HG03066 (cell line): ENCODE results near the gene SUSD1.
"Not testable (repeated sequence)": the region's sequence is repeated elsewhere in the genome, so short reads cannot be mapped to it uniquely, and the experiment has no call there.

Source experiments
- ATAC-seq: cut with Tn5 transposase; IDR thresholded peaks from one replicate; pipeline ENCODE4 v1.9.1; 2021; ENCODE audit warnings: low read depth; ENCODE audit not compliant: unreplicated experiment

The SUSD1 gene

DNA sequence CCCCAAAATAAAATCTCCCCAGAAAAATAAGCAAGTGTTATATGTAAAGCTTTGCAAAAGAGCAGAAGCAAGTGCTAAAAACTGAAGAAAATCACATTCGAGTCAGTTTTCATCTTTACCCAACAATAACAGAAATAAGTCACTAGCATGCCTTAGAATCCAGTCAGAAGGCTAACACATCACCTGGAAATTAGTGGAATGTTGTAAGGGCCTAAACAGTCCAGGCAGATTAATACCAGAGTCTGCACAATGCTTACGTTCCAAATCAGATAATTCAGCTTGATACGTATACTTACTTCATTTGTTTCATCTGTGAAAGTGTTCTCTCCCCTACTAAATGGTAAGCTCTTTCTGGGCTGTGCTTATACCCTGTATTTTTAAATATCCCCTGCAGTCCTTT lies 42.7 kb downstream of the SUSD1 start:
- no peak for ATAC-seq

DNA sequence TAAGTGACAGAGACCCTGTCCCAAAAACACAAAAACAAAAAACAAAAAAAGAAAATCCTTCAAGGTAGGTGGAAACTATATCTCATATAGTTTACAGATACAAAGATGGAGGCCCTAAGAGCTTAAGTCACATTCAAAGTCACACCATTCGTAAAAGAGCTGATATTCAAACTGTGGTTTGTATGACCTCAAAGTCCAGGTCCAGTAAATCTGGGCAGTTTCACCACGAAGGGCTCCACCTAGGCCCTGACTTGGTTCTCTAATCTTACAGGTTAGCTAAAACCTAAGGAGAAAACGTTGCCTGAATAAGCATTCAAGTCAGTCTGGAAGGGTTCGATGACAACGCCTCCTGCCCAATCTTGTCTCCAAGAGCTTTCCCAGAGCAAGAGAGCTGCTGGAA lies 44.1 kb downstream of the SUSD1 start:
- ATAC-seq = no peak

DNA sequence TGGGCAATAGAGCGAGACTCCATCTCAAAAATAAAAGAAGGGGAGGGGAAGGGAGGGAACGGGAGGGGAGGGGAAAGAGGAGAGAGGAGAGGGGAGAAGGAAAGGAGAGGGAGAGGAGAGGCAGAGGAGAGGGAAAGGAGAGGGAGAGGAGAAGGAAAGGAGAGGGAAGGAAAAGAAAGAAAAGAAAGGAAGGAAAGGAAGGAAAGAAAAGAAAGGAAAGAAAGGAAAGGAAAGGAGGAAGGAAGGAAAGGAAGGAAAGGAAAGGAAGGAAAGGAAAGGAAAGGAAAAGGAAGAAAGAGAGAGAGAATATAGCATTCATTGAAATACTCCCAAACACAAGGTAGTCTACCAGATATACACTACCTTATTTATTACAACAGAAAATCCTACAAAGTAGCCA lies 44.8 kb downstream of the SUSD1 start:
- no peak for ATAC-seq

DNA sequence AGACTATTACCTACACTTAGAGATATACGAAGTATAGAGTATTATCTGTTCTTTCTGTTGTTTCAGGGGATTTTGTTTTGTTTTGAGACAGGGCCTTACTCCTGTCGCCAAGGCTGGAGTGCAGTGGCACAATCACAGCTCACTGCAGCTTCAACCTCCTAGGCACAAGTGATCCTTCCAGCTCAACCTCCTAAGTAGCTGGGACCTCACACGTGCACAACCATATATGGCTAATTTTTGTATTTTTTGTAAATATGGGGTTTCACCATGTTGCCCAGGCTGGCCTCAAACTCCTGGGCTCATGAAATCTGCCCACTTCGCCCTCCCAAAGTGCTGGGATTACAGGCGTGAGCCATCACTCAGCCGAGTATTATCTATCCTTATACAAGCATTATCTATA lies 45.9 kb downstream of the SUSD1 start:
- ATAC-seq = no peak

DNA sequence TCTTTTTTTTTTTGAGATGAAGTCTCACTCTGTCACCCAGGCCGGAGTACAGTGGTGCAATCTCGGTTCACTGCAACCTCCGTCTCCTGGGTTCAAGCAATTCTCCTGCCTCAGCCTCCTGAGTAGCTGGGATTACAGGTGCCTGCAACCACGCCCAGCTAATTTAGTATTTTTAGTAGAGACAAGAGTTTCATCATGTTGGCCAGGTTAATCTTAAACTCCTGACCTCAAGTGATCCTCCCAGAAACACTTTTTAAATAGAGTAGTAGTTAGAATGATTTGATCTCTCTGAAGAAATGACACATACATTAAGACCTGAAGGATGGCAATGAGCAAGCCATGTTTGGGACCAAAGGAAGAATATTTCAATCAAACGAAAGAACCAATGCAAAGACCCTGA lies 46.7 kb downstream of the SUSD1 start:
- not testable (repeated sequence) for ATAC-seq

DNA sequence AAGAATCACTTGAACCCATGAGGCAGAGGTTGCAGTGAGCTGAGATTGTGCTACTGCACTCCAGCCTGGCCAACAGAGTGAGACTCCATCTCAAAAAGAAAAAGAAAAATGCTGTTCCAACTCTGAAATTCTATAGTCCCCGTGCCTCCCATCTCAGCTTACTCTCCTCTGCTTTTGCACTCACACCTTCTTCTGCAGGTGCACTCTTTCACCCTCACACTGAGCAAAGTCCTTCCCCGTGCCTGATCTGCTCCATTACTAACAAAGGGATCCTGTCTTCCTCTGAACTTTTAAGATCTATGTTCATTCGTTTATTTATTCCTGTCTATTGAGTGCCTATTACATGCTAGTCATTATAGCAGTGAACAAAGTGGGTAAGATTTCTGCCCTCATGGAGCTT lies 47.8 kb downstream of the SUSD1 start:
- no peak for ATAC-seq

DNA sequence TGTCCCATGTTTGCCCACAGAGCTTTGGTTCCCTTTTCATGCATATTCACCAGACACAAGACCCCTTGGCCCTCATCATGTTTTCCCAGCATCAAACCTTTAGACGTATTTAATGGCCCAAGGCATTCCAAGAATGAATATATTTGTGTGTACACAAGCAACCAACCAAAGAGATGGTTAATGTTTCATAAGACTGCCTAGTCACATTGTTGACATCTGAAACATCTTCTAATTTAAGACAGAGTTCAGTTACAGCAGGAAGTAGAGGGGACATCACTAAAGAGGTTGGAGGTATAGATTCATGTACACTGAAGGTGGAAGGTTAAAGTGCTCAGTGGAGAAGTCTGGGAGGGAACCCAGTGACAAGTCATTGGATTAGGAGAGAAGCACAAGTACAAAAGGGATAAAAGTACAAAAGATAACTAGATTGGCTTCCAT lies 49.1 kb downstream of the SUSD1 start:
- no peak for ATAC-seq

DNA sequence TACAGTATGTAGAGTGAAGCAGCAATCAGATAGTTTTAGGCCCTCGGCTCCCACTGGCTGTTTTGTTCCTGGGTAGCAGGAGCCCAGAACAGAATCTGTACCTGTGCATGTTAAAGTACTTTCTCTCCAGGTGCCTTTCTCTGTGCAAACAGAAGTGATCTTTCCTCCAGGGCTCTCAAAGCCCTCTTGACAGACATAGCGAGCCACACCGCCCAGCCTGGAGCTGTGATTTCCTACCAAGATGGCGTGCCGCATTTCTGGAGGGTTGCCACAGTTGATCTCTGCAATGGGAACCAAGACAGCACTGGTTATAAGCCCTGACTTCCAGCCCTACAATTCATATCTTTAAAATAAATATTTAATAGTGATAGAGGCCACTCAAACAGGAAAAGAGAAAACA lies 50.9 kb downstream of the SUSD1 start:
- no peak for ATAC-seq

DNA sequence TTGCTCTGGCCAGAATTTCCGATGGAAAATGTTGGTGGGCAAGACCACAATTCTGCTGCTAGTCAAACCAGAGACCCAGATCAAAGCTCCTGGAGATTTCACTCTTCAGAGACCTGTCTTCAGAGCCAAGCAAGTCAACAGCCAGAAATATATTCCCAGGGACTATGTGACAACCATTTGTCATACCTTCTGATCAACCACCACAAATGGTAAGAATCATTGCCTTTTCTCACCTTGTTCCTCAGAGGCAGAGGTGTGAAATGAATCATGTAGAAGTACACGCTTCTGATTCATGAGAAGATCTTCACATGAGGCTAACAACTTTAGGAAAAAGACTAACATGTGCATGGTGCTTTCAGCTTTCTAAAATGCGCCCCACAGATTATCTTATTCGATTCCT lies 53.5 kb downstream of the SUSD1 start:
- ATAC-seq = no peak

DNA sequence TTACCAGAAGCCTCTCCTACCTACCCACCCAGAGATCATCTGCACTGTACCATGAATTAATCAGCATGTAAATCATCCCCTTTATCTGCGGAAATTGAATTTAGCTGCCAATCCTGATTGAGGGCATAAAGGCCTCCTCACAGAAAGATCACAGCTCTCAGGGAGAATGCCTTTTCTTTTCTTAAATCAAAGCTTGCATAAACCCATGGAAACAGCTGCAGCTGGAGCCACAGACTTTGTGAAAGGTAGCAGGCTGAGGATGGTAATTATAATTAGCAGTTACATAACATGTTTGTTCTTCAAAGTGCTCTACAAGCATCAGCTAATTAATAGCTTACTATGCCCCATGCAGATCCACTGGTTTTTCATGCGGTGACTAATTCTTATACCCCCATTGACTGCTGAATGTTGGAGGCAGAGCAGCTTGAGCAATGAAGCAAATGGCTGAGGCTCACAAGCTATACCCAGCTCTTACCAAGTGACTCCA lies 54.6 kb downstream of the SUSD1 start:
- ATAC-seq = no peak

DNA sequence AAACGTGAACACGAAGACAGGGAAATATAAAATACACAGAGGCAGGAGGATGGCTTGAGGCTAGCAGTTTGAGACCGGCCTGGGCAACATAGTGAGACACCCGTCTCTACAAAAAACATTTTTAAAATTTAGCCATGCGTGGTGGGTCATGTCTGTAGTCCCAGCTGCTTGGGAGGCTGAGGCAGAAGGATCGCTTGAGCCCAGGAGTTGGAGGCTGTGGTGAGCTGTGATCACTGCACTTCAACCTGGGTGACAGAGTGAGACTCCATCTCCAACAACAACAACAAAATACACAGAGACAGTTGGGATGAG lies 55.1 kb downstream of the SUSD1 start:
- no peak for ATAC-seq

DNA sequence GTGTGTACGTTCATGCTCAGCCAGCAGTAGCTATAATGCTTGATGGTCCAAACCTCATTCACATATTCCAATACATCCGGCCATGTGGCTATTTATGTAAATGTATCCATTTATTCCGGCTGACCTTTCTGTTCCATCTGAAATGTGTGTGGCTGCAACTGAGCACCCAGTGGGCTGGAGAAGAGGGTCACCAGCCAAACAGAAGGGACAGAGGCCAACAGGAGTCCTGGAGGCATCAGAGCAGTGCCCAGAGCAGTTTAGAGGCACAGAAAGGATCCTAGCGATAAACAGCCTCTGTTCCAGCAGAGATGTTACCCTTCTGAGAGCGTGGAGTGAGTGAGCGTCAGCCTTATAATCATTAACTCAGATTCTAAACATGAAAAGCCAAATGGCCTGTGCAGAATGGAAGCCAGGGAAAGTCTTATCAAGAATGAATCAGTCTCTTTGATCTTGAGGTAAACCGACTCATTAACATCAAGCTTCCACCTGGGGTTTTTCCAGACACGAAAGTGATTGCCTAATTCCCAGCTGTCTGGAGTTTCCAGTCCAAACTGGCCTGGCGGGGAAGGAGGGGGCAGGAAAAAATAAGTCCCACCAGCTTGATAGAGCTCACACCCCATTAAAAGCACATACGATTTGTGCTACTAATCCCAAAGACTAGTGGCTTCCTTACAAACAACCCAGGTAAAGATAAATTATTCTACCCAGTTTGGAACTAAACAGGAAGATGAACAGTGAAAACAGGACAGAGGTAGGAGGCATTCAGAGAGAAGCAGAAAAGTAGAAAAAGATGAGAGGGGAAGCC lies 55.7 kb downstream of the SUSD1 start:
- no peak for ATAC-seq

DNA sequence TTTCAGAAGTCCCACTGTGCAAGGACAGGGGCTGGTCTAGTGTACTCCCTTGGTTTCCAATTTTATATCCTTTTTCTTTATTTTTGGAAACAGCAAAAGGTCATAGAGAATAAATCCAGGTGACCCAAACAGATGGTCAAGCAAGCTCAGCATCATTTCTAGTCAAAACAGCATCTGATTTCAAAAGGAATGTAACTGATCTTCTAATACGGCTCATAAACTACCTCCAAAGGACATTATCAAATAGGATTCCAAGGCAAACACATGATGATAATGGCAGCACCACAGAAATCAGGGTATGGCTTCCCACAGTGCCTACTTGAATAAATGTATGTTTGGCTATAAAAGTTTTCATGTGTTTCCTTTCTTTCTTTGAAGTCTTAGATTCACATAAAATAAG lies 57.1 kb downstream of the SUSD1 start:
- ATAC-seq = no peak

DNA sequence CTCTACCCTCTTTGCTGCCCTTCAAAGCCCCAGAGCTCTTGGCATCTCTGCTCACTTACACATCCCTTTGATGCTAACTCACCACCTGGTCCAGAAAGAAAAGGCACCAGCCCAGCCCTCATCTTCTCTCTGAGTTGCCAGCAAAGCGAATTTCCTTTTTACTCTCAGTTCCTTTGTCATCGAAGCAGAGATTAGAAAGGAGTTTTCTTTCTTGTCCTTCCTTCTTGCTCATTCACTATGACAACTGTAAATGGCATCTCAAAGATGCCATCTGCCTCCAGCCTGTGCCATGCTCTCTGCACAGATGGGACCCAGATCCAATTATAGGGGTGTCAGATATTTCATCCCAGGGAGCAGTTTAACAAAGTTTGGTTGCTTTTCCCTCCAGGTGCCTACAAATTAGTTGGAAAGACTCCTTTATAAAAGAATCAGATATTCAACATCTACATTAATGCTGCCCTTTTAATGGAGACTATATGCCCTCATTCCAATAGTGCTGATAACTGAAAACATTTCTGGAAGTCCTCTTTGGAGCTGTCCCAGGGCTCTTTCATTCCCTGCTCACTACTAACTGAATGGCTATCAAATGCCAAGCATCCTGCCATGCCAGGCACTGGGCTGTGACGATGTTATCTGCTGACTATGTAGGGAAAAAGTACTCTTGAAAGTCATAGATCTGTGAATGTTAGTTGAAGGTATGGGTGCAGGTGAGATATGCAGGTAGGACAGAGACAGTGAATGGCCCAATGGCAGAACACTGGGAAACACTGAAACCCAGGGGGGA lies 58.9 kb downstream of the SUSD1 start:
- no peak for ATAC-seq

DNA sequence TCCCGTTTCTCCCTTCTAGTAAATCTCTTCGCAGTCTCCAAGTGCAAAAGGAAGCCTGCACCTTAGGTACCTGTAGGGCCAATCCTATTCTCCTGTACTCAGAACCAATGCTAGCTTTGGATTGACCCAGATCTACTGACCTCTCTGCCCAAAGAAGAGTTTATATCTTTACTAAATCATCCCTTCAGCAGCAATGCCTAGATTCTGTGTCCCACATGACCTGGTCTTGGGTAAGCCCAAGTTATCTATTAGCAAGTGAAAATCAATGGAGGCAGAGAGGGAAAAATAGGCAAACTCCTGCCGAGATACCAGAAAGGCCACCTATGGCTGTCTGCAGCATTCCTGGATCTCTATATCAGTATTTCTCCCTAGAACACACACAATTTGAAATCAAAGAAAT lies 60.0 kb downstream of the SUSD1 start:
- ATAC-seq = no peak

DNA sequence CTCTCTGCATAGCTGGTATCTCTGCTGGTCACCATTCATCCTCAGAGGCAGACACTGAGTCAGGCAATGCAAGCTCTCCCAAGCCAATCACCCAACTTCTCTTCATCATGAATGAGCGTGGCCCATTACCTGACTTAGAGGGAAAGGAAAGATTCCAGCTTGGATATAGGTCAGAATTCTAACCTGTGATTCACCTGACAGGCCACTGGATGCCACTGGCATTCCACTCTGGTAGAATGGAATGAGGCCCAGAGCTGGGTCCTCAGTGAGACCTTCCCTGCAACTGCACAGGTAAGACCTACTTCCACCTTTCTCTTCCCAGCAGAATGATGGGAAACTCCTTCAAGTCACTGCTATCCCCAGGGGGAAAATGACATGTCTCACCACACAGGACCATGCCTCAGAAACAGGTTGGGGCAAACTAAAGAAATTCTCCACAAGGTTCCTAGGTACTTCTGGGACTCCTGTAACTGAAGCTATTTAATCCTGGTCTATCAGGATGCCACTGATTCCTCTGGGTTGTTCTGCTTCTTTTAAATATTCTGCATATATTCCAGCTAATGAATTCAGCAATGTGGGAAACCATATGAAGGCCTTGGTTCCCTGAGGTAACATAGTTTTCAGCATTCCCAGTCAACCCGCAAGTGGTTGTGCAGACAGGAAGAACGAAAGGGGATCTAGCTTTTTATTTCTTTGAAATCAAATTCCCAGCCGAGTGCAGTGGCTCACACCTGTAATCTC lies 62.0 kb downstream of the SUSD1 start:
- ATAC-seq = no peak

DNA sequence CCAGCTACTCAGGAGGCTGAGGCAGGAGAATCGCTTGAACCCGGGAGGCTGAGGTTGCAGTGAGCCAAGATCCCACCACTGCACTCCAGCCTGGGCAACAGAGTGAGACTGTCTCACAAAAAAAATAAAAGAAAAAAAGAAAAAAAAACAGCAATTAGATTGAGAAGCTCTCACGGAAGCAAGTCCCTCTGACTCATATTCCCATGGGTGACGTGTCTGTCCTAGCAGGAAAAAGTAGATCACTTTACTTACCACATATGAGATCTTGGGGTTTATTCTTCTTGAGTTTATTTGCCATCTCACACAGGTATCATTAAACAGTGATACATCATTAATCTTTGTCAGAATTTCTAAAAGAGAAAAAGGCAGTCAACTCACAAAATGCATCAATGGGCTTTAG lies 62.6 kb downstream of the SUSD1 start:
- no peak for ATAC-seq

DNA sequence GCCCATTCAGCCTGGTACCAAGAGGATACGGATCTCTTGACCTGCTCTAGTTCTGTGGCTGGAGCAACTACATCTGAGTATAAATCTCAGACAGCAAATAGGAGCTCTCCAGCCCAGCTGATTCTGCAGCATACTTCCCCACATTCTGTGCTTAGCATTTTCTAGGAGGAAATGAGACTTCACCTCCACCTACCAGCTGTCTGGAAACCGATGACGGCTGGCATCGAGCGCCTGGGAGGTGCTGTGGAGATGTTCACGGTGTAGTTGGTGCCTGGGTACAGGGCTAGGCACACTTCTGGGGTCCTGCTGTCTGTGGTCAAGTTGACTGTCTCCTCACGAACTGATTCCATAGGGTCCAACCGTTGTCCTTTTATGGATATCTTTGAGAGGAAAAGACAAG lies 63.6 kb downstream of the SUSD1 start:
- no peak for ATAC-seq

DNA sequence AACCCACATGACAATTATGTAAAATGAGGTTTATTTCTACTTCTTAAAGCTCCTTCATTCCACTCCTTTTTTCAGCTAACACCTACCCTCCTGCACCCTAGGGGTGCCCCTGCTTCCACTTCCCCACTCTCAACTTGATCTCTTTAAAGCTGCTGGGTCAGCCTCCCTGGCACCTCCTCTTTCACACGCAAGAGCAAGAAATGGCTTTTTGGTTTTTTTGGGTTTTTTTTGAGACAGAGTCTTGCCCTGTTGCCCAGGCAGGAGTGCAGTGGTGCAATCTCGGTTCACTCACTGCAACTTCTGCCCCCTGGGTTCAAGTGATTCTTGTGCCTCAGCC lies 64.4 kb downstream of the SUSD1 start:
- ATAC-seq = no peak

DNA sequence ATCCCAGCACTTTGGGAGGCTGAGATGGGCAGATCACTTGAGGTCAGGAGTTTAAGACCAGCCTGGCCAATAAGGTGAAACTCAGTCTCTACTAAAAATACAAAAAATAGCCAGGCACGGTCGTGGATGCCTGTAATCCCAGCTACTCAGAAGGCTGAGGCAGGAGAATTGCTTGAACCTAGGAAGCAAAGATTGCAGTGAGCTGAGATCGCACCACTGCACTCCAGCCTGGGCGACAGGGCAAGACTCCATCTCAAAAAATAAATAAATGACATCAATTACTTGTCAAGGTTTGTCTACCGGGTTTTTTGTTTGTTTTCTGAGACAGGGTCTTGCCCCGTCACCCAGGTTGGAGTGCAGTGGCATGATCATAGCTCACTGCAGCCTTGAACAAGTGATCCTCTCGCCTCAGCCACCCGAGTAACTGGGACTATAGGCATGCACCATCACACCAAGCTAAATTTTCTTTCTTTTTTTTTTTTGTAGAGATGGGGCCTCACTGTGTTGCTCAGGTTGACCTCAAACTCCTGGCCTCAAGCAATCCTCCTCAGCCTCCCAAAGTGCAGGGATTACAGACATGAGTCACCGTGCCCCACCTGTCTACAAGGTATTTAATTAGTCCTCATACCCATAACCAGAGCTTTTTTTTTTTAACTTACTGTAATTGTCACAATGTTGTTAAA lies 64.9 kb downstream of the SUSD1 start:
- no peak for ATAC-seq

DNA sequence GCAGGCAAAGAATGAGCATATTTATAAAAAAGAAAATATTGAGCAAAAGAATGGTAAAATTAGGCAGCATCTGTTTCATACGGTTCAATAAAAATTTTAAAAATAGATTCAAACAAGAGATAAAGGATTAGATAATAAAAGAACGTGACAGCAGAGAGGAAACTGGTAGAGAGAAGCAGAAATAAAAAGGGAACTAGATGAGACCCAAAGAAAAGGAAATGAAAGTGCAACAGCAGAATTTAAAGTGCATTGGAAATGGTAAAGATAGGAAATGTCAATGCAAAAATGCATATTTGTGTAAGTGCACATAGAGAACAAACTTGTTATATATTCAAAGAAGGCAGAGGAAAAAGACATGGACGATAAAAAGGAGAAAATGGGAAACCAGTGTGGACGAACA lies 70.2 kb downstream of the SUSD1 start:
- no peak for ATAC-seq
